SU-DHL-6 (cell line): Measurements from ENCODE around the gene ABCG8.

Experiments
- CTCF ChIP-seq: fragments of 200-600 bp; sonication (generic); IDR thresholded peaks from one replicate; pipeline ENCODE4 v1.5.1; 2017; ENCODE audit warnings: antibody characterized with exemption, mild to moderate bottlenecking, low read length, moderate library complexity; ENCODE audit not compliant: insufficient read depth, poor library complexity, severe bottlenecking
- EZH2phosphoT487 ChIP-seq: fragments of 200-600 bp; sonication (generic), shearing (Covaris generic); conservative IDR thresholded peaks from 2 replicates; pipeline ENCODE4 v1.6.1; 2018; ENCODE audit warnings: mild to moderate bottlenecking, antibody characterized with exemption, low read length, moderate library complexity, mixed read lengths

- TF ChIP-seq CTCF = no peak
- TF ChIP-seq EZH2phosphoT487 = no peak
Observed at GRCh38 chr2:43791035-43791765, 47.6 kb upstream of the ABCG8 start.
